GM18508 (cell line): Measurements from ENCODE around the gene SPRYD3.
"Not testable (repeated sequence)": the region's sequence is repeated elsewhere in the genome, so short reads cannot be mapped to it uniquely, and the experiment has no call there.

Source experiments
- ATAC-seq: cut with Tn5 transposase; IDR thresholded peaks from one replicate; pipeline ENCODE4 v1.9.1; 2021; ENCODE audit warnings: moderate number of reproducible peaks; ENCODE audit not compliant: insufficient read depth, unreplicated experiment

SPRYD3 gene, protein sequence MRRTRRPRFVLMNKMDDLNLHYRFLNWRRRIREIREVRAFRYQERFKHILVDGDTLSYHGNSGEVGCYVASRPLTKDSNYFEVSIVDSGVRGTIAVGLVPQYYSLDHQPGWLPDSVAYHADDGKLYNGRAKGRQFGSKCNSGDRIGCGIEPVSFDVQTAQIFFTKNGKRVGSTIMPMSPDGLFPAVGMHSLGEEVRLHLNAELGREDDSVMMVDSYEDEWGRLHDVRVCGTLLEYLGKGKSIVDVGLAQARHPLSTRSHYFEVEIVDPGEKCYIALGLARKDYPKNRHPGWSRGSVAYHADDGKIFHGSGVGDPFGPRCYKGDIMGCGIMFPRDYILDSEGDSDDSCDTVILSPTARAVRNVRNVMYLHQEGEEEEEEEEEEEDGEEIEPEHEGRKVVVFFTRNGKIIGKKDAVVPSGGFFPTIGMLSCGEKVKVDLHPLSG

DNA sequence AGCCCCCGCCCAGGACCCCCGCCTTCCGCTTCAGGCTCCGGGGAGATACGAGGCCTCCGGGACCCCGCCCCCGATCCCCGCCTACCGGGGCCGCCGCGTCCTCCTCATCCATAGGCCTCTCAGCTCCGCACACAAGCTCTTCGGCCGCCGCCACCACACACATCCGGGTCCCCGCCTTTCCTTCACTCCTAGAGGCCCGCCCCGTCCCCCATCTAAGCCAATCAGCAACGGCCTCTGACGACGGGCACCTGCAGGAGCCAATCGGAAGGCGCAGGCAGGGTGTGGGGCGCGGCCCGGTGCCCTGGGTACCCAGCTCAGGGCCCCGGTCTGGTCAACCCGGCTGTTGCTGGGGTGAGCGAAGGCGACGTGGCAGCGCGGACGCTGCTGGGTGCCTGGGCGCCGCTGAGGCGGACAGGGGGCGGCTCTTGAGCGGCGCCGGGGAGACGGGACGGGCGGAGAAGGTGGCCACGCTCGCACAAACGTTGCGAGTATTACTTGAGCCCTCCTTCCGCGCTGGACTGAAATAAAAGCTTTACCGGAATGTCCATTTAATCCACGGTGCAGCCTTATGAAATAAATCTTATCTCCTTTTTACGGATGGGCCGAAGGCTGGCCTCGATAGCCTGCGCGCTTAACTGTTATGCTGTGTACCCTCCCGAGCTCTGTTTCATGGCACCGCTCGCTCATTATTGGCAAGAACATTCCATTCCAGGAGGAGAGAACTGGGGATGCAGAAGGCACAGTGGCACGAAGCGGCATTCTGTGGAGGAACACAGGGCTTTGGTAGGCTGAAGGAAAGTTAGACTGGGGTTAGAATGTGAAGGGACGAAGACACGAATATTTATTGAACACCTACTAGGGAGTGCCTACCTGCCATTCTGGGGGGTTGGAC lies at the start of gene SPRYD3:
Gene SPRYD3, minus strand, starts transcription at position 165 of the 892 bp plus-strand sequence. Its CDS starts 57 bp downstream, at position 108.
- ATAC-seq, result peak; percentile 88

- no peak for ATAC-seq
Measured at GRCh38 chr12:53127169-53127568, 48.0 kb upstream of the SPRYD3 start.

- ATAC-seq, result no peak
Measured at GRCh38 chr12:53124352-53124723, 45.1 kb upstream of the SPRYD3 start.

- ATAC-seq, result no peak
Measured at GRCh38 chr12:53123578-53124351, 44.6 kb upstream of the SPRYD3 start.

- ATAC-seq, result no peak
Measured at GRCh38 chr12:53122961-53123468, 43.8 kb upstream of the SPRYD3 start.

DNA sequence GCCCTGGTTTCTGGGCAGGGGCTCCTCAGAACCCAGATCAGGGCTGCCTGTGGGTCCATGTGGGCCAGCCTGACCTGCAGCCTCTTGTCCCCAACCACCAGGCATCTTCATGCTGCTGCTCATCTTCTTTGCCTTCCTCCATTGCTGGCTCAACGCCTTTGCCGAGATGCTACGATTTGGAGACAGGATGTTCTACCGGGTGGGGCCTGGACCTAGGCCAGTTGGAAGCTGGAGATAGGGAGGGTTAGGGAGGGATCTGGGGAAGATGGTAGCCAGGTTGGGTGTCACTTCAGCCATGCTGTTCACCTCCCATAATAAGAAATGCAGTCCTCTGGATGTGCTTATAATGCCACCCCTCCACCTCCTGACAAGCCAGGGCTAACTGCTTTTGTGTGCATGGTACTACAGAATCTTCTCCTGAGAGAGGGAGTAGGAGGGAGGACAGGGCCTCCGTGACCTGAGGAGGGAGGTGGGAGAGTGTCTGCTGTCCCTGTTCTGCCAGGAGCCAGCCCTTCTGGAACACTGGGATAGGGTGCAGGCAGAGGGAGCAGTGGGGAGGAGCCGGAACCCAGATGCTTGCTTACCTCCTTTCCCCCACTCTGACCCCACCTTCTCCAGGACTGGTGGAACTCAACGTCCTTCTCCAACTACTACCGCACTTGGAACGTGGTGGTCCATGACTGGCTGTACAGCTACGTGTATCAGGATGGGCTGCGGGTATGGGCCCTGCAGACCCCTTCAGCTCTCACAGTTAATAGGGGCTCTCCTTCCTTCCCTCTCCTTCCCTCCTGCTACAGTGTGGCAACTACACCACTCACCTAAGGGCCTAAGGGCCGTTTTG lies 41.7 kb upstream of the SPRYD3 start:
- ATAC-seq, result no peak

- ATAC-seq, result no peak
Measured at GRCh38 chr12:53118751-53119300, 39.6 kb upstream of the SPRYD3 start.

DNA sequence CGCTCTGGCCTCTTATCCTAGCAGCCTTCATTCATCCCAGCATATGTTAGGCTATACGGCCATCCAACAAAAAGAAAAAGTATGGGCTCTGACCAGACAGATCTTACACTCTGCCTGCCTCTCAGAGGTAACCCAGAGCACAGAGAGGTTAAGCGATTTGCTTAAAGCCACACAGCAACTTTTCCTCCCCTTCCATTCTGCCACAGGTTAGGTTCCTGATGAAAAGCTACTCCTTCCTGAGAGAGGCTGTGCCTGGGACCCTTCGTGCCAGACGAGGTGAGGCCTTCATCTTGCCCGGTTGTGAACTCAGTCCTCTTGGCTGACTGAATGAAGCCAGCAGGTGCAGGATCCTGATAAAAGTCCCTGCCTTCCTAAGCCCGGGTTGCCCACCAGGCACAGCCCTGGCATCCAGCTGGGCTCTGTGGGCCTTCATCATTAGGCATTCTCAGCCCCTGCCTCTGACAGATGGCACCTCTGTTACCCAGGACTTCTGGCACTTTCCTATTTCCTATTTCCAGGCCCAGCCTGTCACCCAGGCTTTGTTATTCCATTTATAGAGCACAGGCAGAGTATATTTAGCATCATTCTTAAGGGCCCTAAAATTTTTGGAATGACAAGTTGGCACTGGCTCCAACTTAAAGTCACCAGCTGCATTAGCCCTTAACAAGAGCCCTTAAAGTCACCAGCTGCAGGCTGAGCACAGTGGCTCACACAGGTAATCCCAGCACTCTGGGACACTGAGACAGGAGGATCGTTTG lies 36.9 kb upstream of the SPRYD3 start:
- no peak for ATAC-seq

- no peak for ATAC-seq
Measured at GRCh38 chr12:53115112-53115890, 36.1 kb upstream of the SPRYD3 start.

GRCh38 chr12:53113951-53114350 lies 34.8 kb upstream of the SPRYD3 start:
- ATAC-seq, result no peak

GRCh38 chr12:53113136-53113705 lies 34.0 kb upstream of the SPRYD3 start:
- no peak for ATAC-seq

GRCh38 chr12:53112431-53112830 lies 33.2 kb upstream of the SPRYD3 start:
- ATAC-seq, result not testable (repeated sequence)

GRCh38 chr12:53107122-53107521 lies 27.9 kb upstream of the SPRYD3 start:
- no peak for ATAC-seq

- no peak for ATAC-seq
Measured at GRCh38 chr12:53105712-53106439, 26.7 kb upstream of the SPRYD3 start.

DNA sequence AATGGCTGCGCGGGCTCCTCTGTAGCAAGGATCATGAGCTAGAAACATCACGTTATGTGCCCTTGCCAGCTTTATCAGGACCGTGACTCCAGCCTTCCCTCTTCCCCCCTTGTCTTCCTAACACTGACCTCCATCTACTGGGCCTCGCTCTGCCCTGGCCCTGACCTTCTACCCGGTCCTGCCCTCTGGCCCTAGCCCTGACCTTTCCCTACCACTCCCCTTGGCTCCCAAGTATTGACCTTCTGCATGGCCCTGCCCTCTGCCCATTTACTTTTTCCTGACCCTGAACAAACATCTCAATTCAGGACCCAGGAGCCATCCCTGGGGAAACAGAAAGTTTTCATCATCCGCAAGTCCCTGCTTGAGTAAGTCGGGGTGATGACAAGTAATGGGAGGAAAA lies 26.1 kb upstream of the SPRYD3 start:
- no peak for ATAC-seq

DNA sequence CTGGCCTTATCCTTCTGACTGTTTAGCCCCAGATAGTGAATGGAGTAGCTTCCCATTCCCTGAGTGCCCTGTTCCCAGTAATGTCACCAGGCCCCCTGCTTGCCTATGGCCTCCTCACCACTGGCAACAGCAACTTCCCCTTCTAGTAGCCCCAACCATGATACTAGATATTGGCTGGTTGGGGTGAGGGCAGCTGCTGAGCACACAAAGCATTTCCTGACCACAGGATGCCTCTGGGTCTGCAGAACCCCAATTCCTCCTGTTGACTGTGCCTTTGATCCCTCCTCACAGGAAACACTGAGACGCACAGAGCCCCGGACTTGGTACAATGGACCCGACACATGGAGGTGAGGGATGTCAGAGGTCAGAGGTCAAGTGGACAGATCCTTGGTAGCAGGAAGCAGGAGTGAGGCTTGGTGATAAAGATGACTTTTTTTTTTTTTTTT lies 24.7 kb upstream of the SPRYD3 start:
- no peak for ATAC-seq
